Measurements from ENCODE around the gene TERF2IP. TPM values are rescaled to one million over a fixed set of nuclear protein-coding genes. Genes with fewer than 3 reads are reported as not detected.

TERF2IP gene
- total RNA-seq, 4 donors from 2014 or later: 48.2 to 77.2 (median 52.7) TPM

- no peak for TF ChIP-seq CTCF (IDR thresholded peaks at IDR 0.05)
- DNase-seq (ENCODE audit: low spot score) (no peak), ATAC-seq (ENCODE audit: low FRiP score) (no peak)
These were observed 39.8 kb downstream of the TERF2IP start for GRCh38 chr16:75687361-75687760.

GRCh38 chr16:75695708-75696107, 48.1 kb downstream of the TERF2IP start:
- DNase-seq (ENCODE audit: low spot score): no peak
- no peak for TF ChIP-seq CTCF (IDR thresholded peaks at IDR 0.05)
- ATAC-seq (ENCODE audit: low FRiP score): no peak

GRCh38 chr16:75697571-75697970, 50.0 kb downstream of the TERF2IP start:
- no peak for TF ChIP-seq CTCF (IDR thresholded peaks at IDR 0.05)
- ATAC-seq (ENCODE audit: low FRiP score) (no peak), DNase-seq (ENCODE audit: low spot score) (no peak)

- no peak for TF ChIP-seq CTCF (IDR thresholded peaks at IDR 0.05)
- no peak for DNase-seq (ENCODE audit: low spot score)
- no peak for ATAC-seq (ENCODE audit: low FRiP score)
These were observed 53.8 kb downstream of the TERF2IP start, which contains the start of gene DUXB for GRCh38 chr16:75701361-75701760. Gene DUXB (minus strand): TSS chr16:75701461. CDS start chr16:75701418, 43 bp downstream.

- ATAC-seq (ENCODE audit: low FRiP score) (no peak), DNase-seq (ENCODE audit: low spot score) (no peak)
- TF ChIP-seq CTCF (IDR thresholded peaks at IDR 0.05): no peak
These were observed 54.7 kb downstream of the TERF2IP start for GRCh38 chr16:75702242-75702641.

GRCh38 chr16:75703306-75703705, 55.7 kb downstream of the TERF2IP start:
- no peak for TF ChIP-seq CTCF (IDR thresholded peaks at IDR 0.05)
- no peak for ATAC-seq (ENCODE audit: low FRiP score)
- DNase-seq (ENCODE audit: low spot score): no peak

Small RNA genes within 50 kb of the gene (small RNA-seq; reads per million reads assigned to genes)
- not detected for gene RN7SL520P

Other genes with a start within 250 kb of the TERF2IP start
- gene CFDP1, start 214.3 kb upstream of the TERF2IP start, total RNA-seq: 10 to 100 TPM; 37.5 to 54.4 (median 49.2) TPM
- gene TMEM170A, start 183.1 kb upstream of the TERF2IP start, total RNA-seq: 10 to 100 TPM; 22.4 to 38.3 (median 29.8) TPM
- under 1 TPM in 3 of 4 donors, not detected in 1; 0.06 to 0.36 (median 0.09) TPM for gene CHST6, start 152.3 kb upstream of the TERF2IP start, total RNA-seq
- gene CHST5, start 111.7 kb upstream of the TERF2IP start, total RNA-seq: under 1 TPM in 1 of 4 donors, not detected in 3; 0.09 TPM
- gene TMEM231, start 91.5 kb upstream of the TERF2IP start, total RNA-seq: 1 to 10 TPM; 3.9 to 9.2 (median 7.0) TPM
- gene GABARAPL2, start 81.4 kb upstream of the TERF2IP start, total RNA-seq: 100 to 1,000 TPM in 1 of 4 donors, 10 to 100 TPM in 3; 76.9 to 119 (median 89.2) TPM
- gene ADAT1, start 24.5 kb upstream of the TERF2IP start, total RNA-seq: 10 to 100 TPM; 32.5 to 57.7 (median 51.3) TPM
- 100 to 1,000 TPM; 101 to 143 (median 127) TPM for gene KARS1, start 108 bp upstream of the TERF2IP start, total RNA-seq
- not detected for gene CPHXL2, start 29.2 kb downstream of the TERF2IP start, total RNA-seq
- not detected for gene DUXB, start 53.7 kb downstream of the TERF2IP start, total RNA-seq
- gene CPHXL, start 78.7 kb downstream of the TERF2IP start, total RNA-seq: not detected

Data from omental fat pad (tissue), 4 donors.